MM.1S (cell line): ENCODE measurements around the gene XXYLT1.

Experiments
- CTCF ChIP-seq: fragments of 300-600 bp; sonication (generic); IDR thresholded peaks from 2 replicates; pipeline ENCODE4 v1.5.1; 2016; ENCODE audit warnings: antibody characterized with exemption, low read length, mixed read lengths
- EZH2 ChIP-seq: fragments of 300-600 bp; sonication (generic); optimal IDR thresholded peaks from 2 replicates; pipeline ENCODE3; 2017; ENCODE audit warnings: low read depth, mild to moderate bottlenecking, antibody characterized with exemption, low read length, mixed read lengths
- EZH2phosphoT487 ChIP-seq: fragments of 300-600 bp; sonication (generic); IDR thresholded peaks from 2 replicates; pipeline ENCODE4 v1.6.1; 2018; ENCODE audit warnings: antibody characterized with exemption, low read length

GRCh38 chr3:195256639-195257453 lies 14.1 kb downstream of the XXYLT1 start:
- TF ChIP-seq CTCF (no peak), EZH2 (no peak), EZH2phosphoT487 (no peak)
